GM12864 (cell line): ENCODE data around the gene HTRA1.

Experiments
- DNase-seq: peaks from one replicate; pipeline ENCODE4 v3.0.0-alpha.2; 2011; ENCODE audit warnings: low read depth
- H3K4me3 ChIP-seq: 2 replicates; pipeline ENCODE4 v1.5.1; 2011; ENCODE audit warnings: mild to moderate bottlenecking, low read depth, low read length, control low read depth
- CTCF ChIP-seq: IDR thresholded peaks from 2 replicates; pipeline ENCODE4 v1.5.1; 2011; ENCODE audit warnings: low read depth, mild to moderate bottlenecking, moderate library complexity, low read length, control low read depth, inconsistent platforms; ENCODE audit errors: missing control alignments

HTRA1 gene

DNA sequence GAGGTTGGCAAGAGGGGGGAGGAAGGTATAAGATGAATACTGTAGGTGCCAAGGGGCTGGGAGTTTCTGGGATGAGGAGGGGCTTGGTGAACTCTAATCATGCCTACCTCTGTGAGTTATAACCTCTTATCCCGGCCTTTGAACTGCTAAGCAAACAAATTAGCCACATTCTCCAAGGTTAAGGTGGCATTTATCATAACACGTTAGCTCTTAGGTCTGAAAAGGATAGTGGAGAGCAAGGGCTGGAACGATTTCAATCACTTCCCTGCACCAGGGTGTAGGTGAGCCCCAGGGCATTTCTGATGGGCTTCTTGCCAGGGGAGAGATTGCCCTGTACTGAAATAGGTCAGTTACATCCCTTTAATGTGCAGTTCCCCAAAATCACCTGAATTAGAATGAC is 70.6 kb downstream of the HTRA1 start:
- DNase-seq, result no peak
- no peak overlapping the region for H3K4me3 ChIP-seq
- no peak for TF ChIP-seq CTCF

DNA sequence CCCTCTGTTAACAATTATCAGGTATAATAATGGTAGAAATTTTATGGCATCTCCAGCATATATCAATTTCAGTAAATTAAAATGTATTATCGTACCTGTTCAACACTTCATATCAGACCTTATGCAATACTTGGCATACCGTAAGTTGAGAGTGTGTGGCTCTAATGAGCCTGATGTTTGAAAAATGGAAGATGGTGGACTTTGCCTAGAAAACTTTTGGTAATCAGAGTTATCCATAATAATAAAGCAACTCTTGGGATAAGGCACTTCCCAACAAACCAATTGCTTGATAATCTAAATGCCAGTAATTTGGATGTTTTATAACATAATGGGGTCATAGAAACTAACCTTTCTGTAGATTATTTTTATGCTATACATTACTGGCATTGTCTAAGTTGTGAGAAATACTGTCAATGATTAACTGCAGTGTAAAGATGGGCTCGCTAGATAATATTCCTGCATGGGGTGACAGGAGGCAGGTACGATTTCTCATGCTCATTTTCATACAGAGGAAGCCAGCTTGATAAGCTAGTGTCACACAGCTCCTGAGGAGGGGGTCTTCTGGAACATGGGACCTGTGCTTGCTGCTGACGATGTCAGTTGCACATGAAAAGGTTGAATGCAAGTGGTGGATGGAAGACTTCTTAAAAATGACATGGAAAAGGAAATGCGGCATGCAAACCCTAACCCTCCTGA is 71.4 kb downstream of the HTRA1 start:
- no peak for DNase-seq
- H3K4me3 ChIP-seq, result no peak overlapping the region
- TF ChIP-seq CTCF, result no peak

DNA sequence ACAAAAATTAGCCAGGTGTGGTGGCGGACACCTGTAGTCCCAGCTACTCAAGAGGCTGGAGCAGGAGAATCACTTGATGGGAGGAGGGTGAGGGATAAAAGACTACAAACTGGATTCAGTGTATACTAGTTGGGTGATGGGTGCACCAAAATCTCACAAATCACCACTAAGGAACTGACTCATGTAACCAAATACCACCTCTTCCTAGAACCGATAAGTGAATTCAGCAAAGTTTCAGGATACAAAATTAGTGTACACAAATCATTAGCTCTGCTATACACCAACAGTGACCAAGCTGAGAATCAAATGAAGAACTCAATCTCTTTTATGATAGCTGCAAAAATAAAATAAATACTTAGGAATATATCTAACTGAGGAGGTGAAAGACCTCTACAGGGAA is 76.2 kb downstream of the HTRA1 start:
- no peak for TF ChIP-seq CTCF
- H3K4me3 ChIP-seq, result no peak overlapping the region
- no peak for DNase-seq

DNA sequence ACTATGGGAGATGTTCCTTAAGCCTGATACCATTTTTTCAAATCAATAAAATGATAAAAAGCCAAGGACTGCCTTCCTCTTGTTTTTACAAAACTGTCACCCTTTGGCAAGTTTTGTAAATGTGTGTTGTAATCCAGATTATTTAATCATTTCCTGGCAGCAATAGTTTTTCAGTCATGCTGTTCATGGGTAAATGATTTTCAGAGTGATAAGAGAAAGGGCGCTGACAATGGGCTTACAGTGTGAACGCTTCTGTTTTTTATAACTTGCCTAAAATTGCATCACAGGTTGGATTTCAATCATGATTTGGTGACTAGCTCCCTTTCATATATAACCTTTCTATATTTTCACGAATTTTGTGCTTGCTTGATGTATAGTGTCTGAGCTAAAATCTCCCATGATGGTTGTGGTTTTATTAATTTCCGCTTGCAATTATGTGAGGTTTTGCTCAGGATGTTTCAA is 80.2 kb downstream of the HTRA1 start:
- no peak overlapping the region for H3K4me3 ChIP-seq
- DNase-seq, result no peak
- TF ChIP-seq CTCF, result no peak

DNA sequence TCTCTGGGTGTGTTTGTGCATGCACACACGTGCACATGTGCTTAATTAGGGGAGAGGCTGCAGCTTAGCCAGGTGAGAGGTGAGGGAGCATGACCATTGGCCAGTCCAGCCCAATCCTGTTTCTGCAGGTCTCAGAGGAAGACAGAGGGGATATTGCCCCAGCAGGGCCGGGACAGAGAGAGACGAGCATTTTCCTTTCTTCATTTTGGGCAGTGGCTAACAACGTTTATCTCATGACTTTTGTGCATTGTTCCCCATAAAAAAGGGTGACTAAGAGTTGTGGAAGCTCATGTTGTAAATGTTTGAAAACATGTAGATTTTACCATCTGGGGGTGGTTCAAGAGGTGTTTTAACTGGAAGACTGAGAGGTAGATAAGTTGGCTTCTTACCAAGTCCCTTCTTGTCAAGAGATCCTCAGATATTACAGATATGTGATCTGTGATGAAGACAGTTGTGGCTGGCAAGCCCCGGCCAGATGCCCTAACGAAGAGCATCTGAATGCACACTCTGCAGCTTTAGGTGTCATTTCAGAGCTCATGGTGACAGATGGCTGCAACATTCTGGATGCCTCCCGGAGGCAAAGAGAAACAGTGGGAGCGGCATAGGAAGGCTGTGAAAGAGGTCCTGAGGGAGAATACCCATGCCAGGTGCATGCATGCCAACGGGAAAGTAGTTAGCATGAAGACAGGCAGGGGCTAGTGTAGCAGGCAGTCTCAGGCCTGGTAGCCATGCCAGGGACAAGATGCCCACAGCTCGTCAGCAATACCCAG is 82.5 kb downstream of the HTRA1 start:
- DNase-seq, result no peak
- no peak for TF ChIP-seq CTCF
- no peak overlapping the region for H3K4me3 ChIP-seq

DNA sequence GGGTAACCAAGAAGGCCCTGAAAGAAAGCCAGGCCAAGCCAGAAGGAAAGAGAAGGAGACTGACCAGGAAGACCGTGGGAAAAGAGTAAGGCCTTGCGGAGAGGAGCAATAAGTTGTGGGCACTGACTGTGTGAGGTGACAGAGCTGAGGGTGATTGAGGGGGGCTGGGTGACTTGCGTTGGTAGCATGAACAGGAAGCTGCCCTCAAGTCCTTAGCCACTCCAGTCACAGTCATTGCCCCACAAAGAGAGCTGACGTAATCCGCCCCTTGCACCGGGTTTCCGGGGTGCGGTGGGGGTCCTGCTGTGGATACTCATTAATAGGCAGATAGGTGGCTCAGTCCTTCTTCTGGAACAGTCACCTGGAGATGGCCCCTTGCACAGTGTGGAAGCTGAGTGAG is 83.1 kb downstream of the HTRA1 start:
- DNase-seq, result no peak
- TF ChIP-seq CTCF, result no peak
- H3K4me3 ChIP-seq, result no peak overlapping the region
